HepG2 (cell line): Measurements from ENCODE around the gene LIN28A. TPM values are rescaled to one million over a fixed set of nuclear protein-coding genes. Genes with fewer than 3 reads are reported as not detected.

ENCODE experiments used
- CHD4 ChIP-seq: fragments of 200-600 bp; sonication (generic); IDR thresholded peaks from 2 replicates; pipeline ENCODE4 v1.7.0; 2017; ENCODE audit warnings: mild to moderate bottlenecking, low read length, borderline replicate concordance
- DPF2 ChIP-seq: sonication (generic); formaldehyde crosslinking; IDR thresholded peaks from 2 replicates; pipeline ENCODE4 v1.4.0; 2020; ENCODE audit warnings: mild to moderate bottlenecking, low read depth, missing genetic modification reagents, borderline replicate concordance
- PAWR ChIP-seq: sonication (generic); formaldehyde crosslinking; IDR thresholded peaks from 2 replicates; pipeline ENCODE4 v1.4.0; 2020; ENCODE audit warnings: missing genetic modification reagents, mild to moderate bottlenecking, borderline replicate concordance
- RORA ChIP-seq: sonication (generic); formaldehyde crosslinking; IDR thresholded peaks from 2 replicates; pipeline ENCODE4 v1.5.0; 2020; ENCODE audit warnings: mild to moderate bottlenecking, missing genetic modification reagents, moderate library complexity
- SRF ChIP-seq: IDR thresholded peaks from 2 replicates; pipeline ENCODE4 v1.6.1; 2011; ENCODE audit warnings: mild to moderate bottlenecking, low read depth, low read length, moderate library complexity
- TOPORS ChIP-seq: sonication (generic); formaldehyde crosslinking; IDR thresholded peaks from 2 replicates; pipeline ENCODE4 v1.8.0; 2023; ENCODE audit warnings: mild to moderate bottlenecking, missing genetic modification reagents
- ZNF547 ChIP-seq: sonication (generic); formaldehyde crosslinking; IDR thresholded peaks from 2 replicates; pipeline ENCODE4 v1.5.1; 2020; ENCODE audit warnings: mild to moderate bottlenecking, missing genetic modification reagents
- ZNF777 ChIP-seq: sonication (generic); formaldehyde crosslinking; IDR thresholded peaks from 2 replicates; pipeline ENCODE4 v1.4.0; 2020; ENCODE audit warnings: missing genetic modification reagents
- ZNF816 ChIP-seq: sonication (generic); formaldehyde crosslinking; IDR thresholded peaks from 2 replicates; pipeline ENCODE4 v1.8.0; 2022; ENCODE audit warnings: missing genetic modification reagents, mild to moderate bottlenecking, borderline replicate concordance
- ZNF883 ChIP-seq: sonication (generic); formaldehyde crosslinking; IDR thresholded peaks from 2 replicates; pipeline ENCODE4 v1.5.1; 2020; ENCODE audit warnings: mild to moderate bottlenecking, missing genetic modification reagents; ENCODE audit errors: not compliant biosample characterization
- ZSCAN9 ChIP-seq: IDR thresholded peaks from 2 replicates; pipeline ENCODE4 v1.6.1; 2016; ENCODE audit warnings: borderline replicate concordance
- polyA plus RNA-seq, 8 experiments: library from polyadenylated mRNA; depleted of rRNA in 3 of 8; stranded (reverse) in 7 of 8; unstranded in 1 of 8; fragments of >200 nt; fragmentation: Illumina TruSeq in 4 of 8; extraction: Trizol in 4 of 8; gene quantifications; 2 replicates each; pipeline versions ENCODE4 v1.2.1 to v1.2.3, GENCODE V29; 2011 to 2016; ENCODE audit warnings: low read depth in 4 of 8, missing spikeins in 1 of 8, mixed read lengths in 1 of 8; ENCODE audit not compliant: insufficient read depth in 1 of 8
- total RNA-seq, 5 experiments: library from RNA; depleted of rRNA; stranded (reverse); fragments of >200 nt; fragmentation: Illumina TruSeq; extraction: Trizol; gene quantifications; 2 replicates each; pipeline ENCODE4 v1.2.3, GENCODE V29; 2016; ENCODE audit warnings: low read depth in 1 of 5
- TF ChIP-seq, protein P1 (sequence below): sonication (generic); formaldehyde crosslinking; IDR thresholded peaks from 2 replicates; pipeline ENCODE4 v1.4.0; 2020; ENCODE audit warnings: missing genetic modification reagents, mild to moderate bottlenecking, borderline replicate concordance
- TF ChIP-seq, protein P2 (sequence below): sonication (generic); formaldehyde crosslinking; IDR thresholded peaks from 2 replicates; pipeline ENCODE4 v1.4.0; 2020; ENCODE audit warnings: missing genetic modification reagents
- TF ChIP-seq, protein P3 (sequence below): sonication (generic); formaldehyde crosslinking; conservative IDR thresholded peaks from 2 replicates; pipeline ENCODE4 v1.4.0; 2020; ENCODE audit warnings: missing genetic modification reagents
- TF ChIP-seq, protein P4 (sequence below), 2 experiments: sonication (generic) in 1 of 2; formaldehyde crosslinking in 1 of 2; IDR thresholded peaks; 2 replicates each; pipeline versions ENCODE4 v1.4.0 to v1.6.1; 2018 to 2020; ENCODE audit warnings: missing genetic modification reagents in 2 of 2, borderline replicate concordance in 1 of 2, low read depth in 1 of 2, mild to moderate bottlenecking in 1 of 2, missing biosample characterization in 1 of 2
- TF ChIP-seq, protein P5 (sequence below): sonication (generic); formaldehyde crosslinking; IDR thresholded peaks from 2 replicates; pipeline ENCODE4 v1.8.0; 2022; ENCODE audit warnings: mild to moderate bottlenecking, missing genetic modification reagents, borderline replicate concordance

LIN28A gene
- total and polyA plus RNA-seq, 2 of the 13 experiments (the other 11 are each of a cell fraction or from before 2014, with no cell fraction given), result not detected

DNA sequence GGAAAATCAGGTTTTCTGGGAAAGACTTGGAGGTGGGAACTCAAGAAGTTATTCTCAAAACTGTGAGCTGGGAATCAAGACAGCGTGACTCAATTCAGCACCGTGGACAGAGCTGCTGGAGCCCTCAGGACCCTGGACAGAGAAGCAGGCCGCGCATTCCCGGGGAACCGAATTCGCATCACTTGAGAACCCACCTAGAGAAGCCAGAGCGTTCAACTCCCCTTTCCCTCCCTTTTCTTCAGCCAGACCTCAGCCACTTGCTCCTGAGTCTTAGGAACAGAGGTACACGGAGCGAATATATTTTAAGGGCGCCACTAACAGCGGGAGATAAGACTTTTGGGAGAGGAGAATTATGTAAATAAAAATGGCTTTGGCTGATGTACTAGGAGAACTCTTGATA lies 2.0 kb upstream of the LIN28A start (continued):
- TF ChIP-seq, protein P1, sequence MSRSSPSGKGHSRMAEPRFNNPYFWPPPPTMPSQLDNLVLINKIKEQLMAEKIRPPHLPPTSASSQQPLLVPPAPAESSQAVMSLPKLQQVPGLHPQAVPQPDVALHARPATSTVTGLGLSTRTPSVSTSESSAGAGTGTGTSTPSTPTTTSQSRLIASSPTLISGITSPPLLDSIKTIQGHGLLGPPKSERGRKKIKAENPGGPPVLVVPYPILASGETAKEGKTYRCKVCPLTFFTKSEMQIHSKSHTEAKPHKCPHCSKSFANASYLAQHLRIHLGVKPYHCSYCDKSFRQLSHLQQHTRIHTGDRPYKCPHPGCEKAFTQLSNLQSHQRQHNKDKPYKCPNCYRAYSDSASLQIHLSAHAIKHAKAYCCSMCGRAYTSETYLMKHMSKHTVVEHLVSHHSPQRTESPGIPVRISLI, result peak; percentile 82; the same call in 1 of the 2 replicates
- TF ChIP-seq ZSCAN9 (CRISPR knock-in tag) (peak; percentile 100), ZNF816 (CRISPR knock-in tag) (peak; percentile 100), ZNF547 (peak; percentile 100), ZNF777 (CRISPR knock-in tag) (peak; percentile 97), DPF2 (no peak), ZNF883 (peak; percentile 100), TOPORS (peak; percentile 100), CHD4 (no peak), PAWR (peak; percentile 100), RORA (CRISPR knock-in tag) (peak; percentile 98), SRF (no peak)
- TF ChIP-seq, protein P2, sequence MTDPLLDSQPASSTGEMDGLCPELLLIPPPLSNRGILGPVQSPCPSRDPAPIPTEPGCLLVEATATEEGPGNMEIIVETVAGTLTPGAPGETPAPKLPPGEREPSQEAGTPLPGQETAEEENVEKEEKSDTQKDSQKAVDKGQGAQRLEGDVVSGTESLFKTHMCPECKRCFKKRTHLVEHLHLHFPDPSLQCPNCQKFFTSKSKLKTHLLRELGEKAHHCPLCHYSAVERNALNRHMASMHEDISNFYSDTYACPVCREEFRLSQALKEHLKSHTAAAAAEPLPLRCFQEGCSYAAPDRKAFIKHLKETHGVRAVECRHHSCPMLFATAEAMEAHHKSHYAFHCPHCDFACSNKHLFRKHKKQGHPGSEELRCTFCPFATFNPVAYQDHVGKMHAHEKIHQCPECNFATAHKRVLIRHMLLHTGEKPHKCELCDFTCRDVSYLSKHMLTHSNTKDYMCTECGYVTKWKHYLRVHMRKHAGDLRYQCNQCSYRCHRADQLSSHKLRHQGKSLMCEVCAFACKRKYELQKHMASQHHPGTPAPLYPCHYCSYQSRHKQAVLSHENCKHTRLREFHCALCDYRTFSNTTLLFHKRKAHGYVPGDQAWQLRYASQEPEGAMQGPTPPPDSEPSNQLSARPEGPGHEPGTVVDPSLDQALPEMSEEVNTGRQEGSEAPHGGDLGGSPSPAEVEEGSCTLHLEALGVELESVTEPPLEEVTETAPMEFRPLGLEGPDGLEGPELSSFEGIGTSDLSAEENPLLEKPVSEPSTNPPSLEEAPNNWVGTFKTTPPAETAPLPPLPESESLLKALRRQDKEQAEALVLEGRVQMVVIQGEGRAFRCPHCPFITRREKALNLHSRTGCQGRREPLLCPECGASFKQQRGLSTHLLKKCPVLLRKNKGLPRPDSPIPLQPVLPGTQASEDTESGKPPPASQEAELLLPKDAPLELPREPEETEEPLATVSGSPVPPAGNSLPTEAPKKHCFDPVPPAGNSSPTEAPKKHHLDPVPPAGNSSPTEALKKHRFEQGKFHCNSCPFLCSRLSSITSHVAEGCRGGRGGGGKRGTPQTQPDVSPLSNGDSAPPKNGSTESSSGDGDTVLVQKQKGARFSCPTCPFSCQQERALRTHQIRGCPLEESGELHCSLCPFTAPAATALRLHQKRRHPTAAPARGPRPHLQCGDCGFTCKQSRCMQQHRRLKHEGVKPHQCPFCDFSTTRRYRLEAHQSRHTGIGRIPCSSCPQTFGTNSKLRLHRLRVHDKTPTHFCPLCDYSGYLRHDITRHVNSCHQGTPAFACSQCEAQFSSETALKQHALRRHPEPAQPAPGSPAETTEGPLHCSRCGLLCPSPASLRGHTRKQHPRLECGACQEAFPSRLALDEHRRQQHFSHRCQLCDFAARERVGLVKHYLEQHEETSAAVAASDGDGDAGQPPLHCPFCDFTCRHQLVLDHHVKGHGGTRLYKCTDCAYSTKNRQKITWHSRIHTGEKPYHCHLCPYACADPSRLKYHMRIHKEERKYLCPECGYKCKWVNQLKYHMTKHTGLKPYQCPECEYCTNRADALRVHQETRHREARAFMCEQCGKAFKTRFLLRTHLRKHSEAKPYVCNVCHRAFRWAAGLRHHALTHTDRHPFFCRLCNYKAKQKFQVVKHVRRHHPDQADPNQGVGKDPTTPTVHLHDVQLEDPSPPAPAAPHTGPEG, result peak; percentile 99
- TF ChIP-seq, protein P3, sequence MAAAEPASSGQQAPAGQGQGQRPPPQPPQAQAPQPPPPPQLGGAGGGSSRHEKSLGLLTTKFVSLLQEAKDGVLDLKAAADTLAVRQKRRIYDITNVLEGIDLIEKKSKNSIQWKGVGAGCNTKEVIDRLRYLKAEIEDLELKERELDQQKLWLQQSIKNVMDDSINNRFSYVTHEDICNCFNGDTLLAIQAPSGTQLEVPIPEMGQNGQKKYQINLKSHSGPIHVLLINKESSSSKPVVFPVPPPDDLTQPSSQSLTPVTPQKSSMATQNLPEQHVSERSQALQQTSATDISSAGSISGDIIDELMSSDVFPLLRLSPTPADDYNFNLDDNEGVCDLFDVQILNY, result peak; percentile 99
- TF ChIP-seq, protein P4, sequence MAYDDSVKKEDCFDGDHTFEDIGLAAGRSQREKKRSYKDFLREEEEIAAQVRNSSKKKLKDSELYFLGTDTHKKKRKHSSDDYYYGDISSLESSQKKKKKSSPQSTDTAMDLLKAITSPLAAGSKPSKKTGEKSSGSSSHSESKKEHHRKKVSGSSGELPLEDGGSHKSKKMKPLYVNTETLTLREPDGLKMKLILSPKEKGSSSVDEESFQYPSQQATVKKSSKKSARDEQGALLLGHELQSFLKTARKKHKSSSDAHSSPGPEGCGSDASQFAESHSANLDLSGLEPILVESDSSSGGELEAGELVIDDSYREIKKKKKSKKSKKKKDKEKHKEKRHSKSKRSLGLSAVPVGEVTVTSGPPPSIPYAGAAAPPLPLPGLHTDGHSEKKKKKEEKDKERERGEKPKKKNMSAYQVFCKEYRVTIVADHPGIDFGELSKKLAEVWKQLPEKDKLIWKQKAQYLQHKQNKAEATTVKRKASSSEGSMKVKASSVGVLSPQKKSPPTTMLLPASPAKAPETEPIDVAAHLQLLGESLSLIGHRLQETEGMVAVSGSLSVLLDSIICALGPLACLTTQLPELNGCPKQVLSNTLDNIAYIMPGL (CRISPR knock-in tag; IDR thresholded peaks at IDR 0.05; ENCODE audit: borderline replicate concordance in 1 of 2, low read depth in 1 of 2), result peak; percentile 86 to 99
- TF ChIP-seq, protein P5, sequence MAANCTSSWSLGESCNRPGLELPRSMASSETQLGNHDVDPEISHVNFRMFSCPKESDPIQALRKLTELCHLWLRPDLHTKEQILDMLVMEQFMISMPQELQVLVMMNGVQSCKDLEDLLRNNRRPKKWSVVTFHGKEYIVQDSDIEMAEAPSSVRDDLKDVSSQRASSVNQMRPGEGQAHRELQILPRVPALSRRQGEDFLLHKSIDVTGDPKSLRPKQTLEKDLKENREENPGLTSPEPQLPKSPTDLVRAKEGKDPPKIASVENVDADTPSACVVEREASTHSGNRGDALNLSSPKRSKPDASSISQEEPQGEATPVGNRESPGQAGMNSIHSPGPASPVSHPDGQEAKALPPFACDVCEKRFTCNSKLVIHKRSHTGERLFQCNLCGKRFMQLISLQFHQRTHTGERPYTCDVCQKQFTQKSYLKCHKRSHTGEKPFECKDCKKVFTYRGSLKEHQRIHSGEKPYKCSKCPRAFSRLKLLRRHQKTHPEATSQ, result peak; percentile 100
